ENCODE data around the gene DESI1. TPM values are rescaled to one million over a fixed set of nuclear protein-coding genes. Genes with fewer than 3 reads are reported as not detected.

The DESI1 gene
- total and polyA plus RNA-seq, 2 of the 13 experiments (the other 11 are each of a cell fraction or from before 2014, with no cell fraction given), result 21.6 to 29.2 TPM

DNA sequence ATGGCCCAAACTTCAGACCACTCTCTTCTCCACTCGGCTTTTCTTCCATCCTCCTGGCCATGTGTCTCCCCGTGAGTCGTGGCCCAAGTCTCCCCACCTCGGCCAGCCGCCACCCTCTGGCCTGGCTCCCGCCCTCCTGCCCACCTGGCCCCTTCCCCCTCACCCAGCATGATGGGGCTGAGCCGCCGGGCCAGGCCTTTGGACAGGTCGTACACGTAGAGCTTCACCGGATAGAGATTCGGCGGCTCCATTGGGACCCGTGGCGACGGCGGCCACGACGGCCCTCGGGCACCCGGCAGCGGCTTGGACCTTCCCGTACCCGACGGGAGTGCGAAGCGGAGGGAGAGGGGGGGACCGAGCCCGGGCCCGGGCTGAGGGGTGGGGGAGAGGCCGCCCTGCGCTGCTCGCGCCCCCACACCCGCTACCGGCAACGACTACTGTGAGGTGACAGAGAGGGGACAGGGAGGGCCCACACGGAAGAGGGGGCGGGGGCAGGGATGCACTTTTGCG is at the start of gene DESI1 (continued):
- TF ChIP-seq, protein P1, sequence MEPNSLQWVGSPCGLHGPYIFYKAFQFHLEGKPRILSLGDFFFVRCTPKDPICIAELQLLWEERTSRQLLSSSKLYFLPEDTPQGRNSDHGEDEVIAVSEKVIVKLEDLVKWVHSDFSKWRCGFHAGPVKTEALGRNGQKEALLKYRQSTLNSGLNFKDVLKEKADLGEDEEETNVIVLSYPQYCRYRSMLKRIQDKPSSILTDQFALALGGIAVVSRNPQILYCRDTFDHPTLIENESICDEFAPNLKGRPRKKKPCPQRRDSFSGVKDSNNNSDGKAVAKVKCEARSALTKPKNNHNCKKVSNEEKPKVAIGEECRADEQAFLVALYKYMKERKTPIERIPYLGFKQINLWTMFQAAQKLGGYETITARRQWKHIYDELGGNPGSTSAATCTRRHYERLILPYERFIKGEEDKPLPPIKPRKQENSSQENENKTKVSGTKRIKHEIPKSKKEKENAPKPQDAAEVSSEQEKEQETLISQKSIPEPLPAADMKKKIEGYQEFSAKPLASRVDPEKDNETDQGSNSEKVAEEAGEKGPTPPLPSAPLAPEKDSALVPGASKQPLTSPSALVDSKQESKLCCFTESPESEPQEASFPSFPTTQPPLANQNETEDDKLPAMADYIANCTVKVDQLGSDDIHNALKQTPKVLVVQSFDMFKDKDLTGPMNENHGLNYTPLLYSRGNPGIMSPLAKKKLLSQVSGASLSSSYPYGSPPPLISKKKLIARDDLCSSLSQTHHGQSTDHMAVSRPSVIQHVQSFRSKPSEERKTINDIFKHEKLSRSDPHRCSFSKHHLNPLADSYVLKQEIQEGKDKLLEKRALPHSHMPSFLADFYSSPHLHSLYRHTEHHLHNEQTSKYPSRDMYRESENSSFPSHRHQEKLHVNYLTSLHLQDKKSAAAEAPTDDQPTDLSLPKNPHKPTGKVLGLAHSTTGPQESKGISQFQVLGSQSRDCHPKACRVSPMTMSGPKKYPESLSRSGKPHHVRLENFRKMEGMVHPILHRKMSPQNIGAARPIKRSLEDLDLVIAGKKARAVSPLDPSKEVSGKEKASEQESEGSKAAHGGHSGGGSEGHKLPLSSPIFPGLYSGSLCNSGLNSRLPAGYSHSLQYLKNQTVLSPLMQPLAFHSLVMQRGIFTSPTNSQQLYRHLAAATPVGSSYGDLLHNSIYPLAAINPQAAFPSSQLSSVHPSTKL (CRISPR knock-in tag; IDR thresholded peaks at IDR 0.05), result peak; percentile 24; the same call in 1 of the 2 replicates
- TF ChIP-seq ZNF619 (CRISPR knock-in tag; IDR thresholded peaks at IDR 0.05) (no peak; the same call in 1 of the 2 replicates), EED (CRISPR knock-in tag; IDR thresholded peaks at IDR 0.05) (0 out of 2 replicates have a peak, but pooled peaks have one; percentile 5), PHF20 (CRISPR knock-in tag; IDR thresholded peaks at IDR 0.05) (no peak), SIX4 (CRISPR knock-in tag; IDR thresholded peaks at IDR 0.05) (no peak), RBFOX2 (IDR thresholded peaks at IDR 0.05; ENCODE audit: low read depth, low read length) (peak; percentile 89), ZFP41 (CRISPR knock-in tag; IDR thresholded peaks at IDR 0.05; ENCODE audit: borderline replicate concordance) (no peak), KDM5B (CRISPR knock-in tag; IDR thresholded peaks at IDR 0.05; ENCODE audit: borderline replicate concordance) (peak; percentile 55; the same call in 1 of the 2 replicates), FIP1L1 (IDR thresholded peaks at IDR 0.05; ENCODE audit: borderline replicate concordance, insufficient read depth, low read depth, low read length) (no peak), ZNF816 (CRISPR knock-in tag; IDR thresholded peaks at IDR 0.05; ENCODE audit: borderline replicate concordance) (no peak), KAT2B (IDR thresholded peaks at IDR 0.05; ENCODE audit: borderline replicate concordance, low read depth, low read length) (no peak)
- TF ChIP-seq, protein P2, sequence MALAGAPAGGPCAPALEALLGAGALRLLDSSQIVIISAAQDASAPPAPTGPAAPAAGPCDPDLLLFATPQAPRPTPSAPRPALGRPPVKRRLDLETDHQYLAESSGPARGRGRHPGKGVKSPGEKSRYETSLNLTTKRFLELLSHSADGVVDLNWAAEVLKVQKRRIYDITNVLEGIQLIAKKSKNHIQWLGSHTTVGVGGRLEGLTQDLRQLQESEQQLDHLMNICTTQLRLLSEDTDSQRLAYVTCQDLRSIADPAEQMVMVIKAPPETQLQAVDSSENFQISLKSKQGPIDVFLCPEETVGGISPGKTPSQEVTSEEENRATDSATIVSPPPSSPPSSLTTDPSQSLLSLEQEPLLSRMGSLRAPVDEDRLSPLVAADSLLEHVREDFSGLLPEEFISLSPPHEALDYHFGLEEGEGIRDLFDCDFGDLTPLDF (CRISPR knock-in tag; IDR thresholded peaks at IDR 0.05), result no peak
- TF ChIP-seq, protein P3, sequence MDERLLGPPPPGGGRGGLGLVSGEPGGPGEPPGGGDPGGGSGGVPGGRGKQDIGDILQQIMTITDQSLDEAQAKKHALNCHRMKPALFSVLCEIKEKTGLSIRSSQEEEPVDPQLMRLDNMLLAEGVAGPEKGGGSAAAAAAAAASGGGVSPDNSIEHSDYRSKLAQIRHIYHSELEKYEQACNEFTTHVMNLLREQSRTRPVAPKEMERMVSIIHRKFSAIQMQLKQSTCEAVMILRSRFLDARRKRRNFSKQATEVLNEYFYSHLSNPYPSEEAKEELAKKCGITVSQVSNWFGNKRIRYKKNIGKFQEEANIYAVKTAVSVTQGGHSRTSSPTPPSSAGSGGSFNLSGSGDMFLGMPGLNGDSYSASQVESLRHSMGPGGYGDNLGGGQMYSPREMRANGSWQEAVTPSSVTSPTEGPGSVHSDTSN (CRISPR knock-in tag; IDR thresholded peaks at IDR 0.05), result no peak
- TF ChIP-seq, protein P4, sequence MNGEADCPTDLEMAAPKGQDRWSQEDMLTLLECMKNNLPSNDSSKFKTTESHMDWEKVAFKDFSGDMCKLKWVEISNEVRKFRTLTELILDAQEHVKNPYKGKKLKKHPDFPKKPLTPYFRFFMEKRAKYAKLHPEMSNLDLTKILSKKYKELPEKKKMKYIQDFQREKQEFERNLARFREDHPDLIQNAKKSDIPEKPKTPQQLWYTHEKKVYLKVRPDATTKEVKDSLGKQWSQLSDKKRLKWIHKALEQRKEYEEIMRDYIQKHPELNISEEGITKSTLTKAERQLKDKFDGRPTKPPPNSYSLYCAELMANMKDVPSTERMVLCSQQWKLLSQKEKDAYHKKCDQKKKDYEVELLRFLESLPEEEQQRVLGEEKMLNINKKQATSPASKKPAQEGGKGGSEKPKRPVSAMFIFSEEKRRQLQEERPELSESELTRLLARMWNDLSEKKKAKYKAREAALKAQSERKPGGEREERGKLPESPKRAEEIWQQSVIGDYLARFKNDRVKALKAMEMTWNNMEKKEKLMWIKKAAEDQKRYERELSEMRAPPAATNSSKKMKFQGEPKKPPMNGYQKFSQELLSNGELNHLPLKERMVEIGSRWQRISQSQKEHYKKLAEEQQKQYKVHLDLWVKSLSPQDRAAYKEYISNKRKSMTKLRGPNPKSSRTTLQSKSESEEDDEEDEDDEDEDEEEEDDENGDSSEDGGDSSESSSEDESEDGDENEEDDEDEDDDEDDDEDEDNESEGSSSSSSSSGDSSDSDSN (CRISPR knock-in tag; IDR thresholded peaks at IDR 0.05), result peak; percentile 66; the same call in 1 of the 2 replicates
- TF ChIP-seq, protein P5, sequence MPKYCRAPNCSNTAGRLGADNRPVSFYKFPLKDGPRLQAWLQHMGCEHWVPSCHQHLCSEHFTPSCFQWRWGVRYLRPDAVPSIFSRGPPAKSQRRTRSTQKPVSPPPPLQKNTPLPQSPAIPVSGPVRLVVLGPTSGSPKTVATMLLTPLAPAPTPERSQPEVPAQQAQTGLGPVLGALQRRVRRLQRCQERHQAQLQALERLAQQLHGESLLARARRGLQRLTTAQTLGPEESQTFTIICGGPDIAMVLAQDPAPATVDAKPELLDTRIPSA (CRISPR knock-in tag; IDR thresholded peaks at IDR 0.05; ENCODE audit: borderline replicate concordance), result no peak
- TF ChIP-seq, protein P6, sequence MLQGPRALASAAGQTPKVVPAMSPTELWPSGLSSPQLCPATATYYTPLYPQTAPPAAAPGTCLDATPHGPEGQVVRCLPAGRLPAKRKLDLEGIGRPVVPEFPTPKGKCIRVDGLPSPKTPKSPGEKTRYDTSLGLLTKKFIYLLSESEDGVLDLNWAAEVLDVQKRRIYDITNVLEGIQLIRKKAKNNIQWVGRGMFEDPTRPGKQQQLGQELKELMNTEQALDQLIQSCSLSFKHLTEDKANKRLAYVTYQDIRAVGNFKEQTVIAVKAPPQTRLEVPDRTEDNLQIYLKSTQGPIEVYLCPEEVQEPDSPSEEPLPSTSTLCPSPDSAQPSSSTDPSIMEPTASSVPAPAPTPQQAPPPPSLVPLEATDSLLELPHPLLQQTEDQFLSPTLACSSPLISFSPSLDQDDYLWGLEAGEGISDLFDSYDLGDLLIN (CRISPR knock-in tag; IDR thresholded peaks at IDR 0.05; ENCODE audit: borderline replicate concordance), result no peak
- TF ChIP-seq, protein P7, sequence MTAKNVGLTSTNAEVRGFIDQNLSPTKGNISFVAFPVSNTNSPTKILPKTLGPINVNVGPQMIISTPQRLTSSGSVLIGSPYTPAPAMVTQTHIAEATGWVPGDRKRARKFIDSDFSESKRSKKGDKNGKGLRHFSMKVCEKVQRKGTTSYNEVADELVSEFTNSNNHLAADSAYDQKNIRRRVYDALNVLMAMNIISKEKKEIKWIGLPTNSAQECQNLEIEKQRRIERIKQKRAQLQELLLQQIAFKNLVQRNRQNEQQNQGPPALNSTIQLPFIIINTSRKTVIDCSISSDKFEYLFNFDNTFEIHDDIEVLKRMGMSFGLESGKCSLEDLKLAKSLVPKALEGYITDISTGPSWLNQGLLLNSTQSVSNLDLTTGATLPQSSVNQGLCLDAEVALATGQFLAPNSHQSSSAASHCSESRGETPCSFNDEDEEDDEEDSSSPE (CRISPR knock-in tag; IDR thresholded peaks at IDR 0.05), result no peak; the same call in 1 of the 2 replicates

Measured in HepG2 (cell line).